OCI-LY7 (cell line): ENCODE measurements around the gene STAG1. TPM values are rescaled to one million over a fixed set of nuclear protein-coding genes. Genes with fewer than 3 reads are reported as not detected.

ENCODE experiments used
- BruUV-seq: library from RNA; stranded (reverse); fragments of 400-500 nt; replicated peaks from 2 replicates; lab custom pipeline; 2021; lab: Mats Ljungman, UMichigan
- CTCF ChIA-PET: fragments of 300-600 bp; sonication (Branson Sonifier 250); formaldehyde crosslinking; loops from one replicate; lab custom pipeline; 2022; ENCODE audit warnings: antibody characterized with exemption; ENCODE audit not compliant: unreplicated experiment; lab: Charles Lee
- POLR2A ChIA-PET: fragments of 300-600 bp; sonication (Branson Sonifier 250); formaldehyde crosslinking; loops from one replicate; lab custom pipeline; 2022; ENCODE audit warnings: antibody characterized with exemption; lab: Charles Lee
- DNase-seq: peaks from one replicate; pipeline ENCODE4 v3.0.0-alpha.2; 2015; ENCODE audit warnings: low spot score
- H2AFZ ChIP-seq: fragments of 200-600 bp; sonication (generic), shearing (Covaris generic); 2 replicates; pipeline ENCODE4 v1.6.1; 2014; ENCODE audit warnings: mild to moderate bottlenecking, antibody characterized with exemption, low read length, moderate library complexity
- H3K27ac ChIP-seq: fragments of 200-600 bp; sonication (generic); 2 replicates; pipeline ENCODE4 v1.5.1; 2014; ENCODE audit warnings: mixed run types, low read depth, mild to moderate bottlenecking, moderate library complexity, low read length, inconsistent platforms; ENCODE audit not compliant: poor library complexity, severe bottlenecking
- H3K36me3 ChIP-seq: fragments of 200-600 bp; sonication (generic); 2 replicates; pipeline ENCODE4 v1.6.1; 2014; ENCODE audit warnings: mild to moderate bottlenecking, antibody characterized with exemption, low read length, moderate library complexity, mixed read lengths; ENCODE audit not compliant: insufficient read depth
- H3K4me1 ChIP-seq: fragments of 200-600 bp; sonication (generic); 2 replicates; pipeline ENCODE4 v1.5.1; 2014; ENCODE audit warnings: mild to moderate bottlenecking, low read length; ENCODE audit not compliant: insufficient read depth, poor library complexity, severe bottlenecking
- H3K4me2 ChIP-seq: fragments of 200-600 bp; sonication (generic); 2 replicates; pipeline ENCODE4 v1.6.1; 2014; ENCODE audit warnings: mild to moderate bottlenecking, low read length
- H3K4me3 ChIP-seq: fragments of 200-600 bp; sonication (generic); 2 replicates; pipeline ENCODE4 v1.5.1; 2014; ENCODE audit warnings: mild to moderate bottlenecking, low read depth, low read length; ENCODE audit not compliant: poor library complexity, severe bottlenecking
- H3K79me2 ChIP-seq: fragments of 200-600 bp; sonication (generic); 2 replicates; pipeline ENCODE4 v1.6.1; 2016; ENCODE audit warnings: low read depth, mild to moderate bottlenecking, low read length, moderate library complexity, mixed read lengths; ENCODE audit not compliant: insufficient read depth
- H3K9me2 ChIP-seq: fragments of 200-600 bp; sonication (generic); 2 replicates; pipeline ENCODE4 v1.6.1; 2016; ENCODE audit warnings: mild to moderate bottlenecking, low read length, mixed read lengths; ENCODE audit not compliant: insufficient read depth
- H3K9me3 ChIP-seq: fragments of 200-600 bp; sonication (generic); 2 replicates; pipeline ENCODE4 v1.6.1; 2014; ENCODE audit warnings: mild to moderate bottlenecking, mixed run types, low read length, mixed read lengths
- H4K20me1 ChIP-seq: fragments of 200-600 bp; sonication (generic); 2 replicates; pipeline ENCODE4 v1.6.1; 2014; ENCODE audit warnings: mild to moderate bottlenecking, antibody characterized with exemption, low read length, moderate library complexity, mixed read lengths; ENCODE audit not compliant: insufficient read depth
- CTCF ChIP-seq: fragments of 200-600 bp; sonication (generic); conservative IDR thresholded peaks from 2 replicates; pipeline ENCODE4 v1.5.1; 2014; ENCODE audit warnings: mild to moderate bottlenecking, antibody characterized with exemption, low read length, moderate library complexity, mixed read lengths
- EZH2phosphoT487 ChIP-seq: fragments of 200-600 bp; sonication (generic); IDR thresholded peaks from 2 replicates; pipeline ENCODE4 v1.6.1; 2018; ENCODE audit warnings: low read depth, borderline replicate concordance, mild to moderate bottlenecking, mixed run types, antibody characterized with exemption, low read length, moderate library complexity, mixed read lengths
- intact Hi-C: fragments of 100-400 bp; cut with micrococcal nuclease; formaldehyde crosslinking; loops from one replicate; pipeline ENCODE4 v1.10.0; 2022; ENCODE audit not compliant: unreplicated experiment
- total RNA-seq, 2 experiments: library from RNA; depleted of rRNA in 1 of 2; stranded (reverse); fragments of >200 nt in 1 of 2; shearing (Covaris generic) in 1 of 2; gene quantifications; 2 replicates each; pipeline ENCODE4 v1.2.3, GENCODE V29; 2014 to 2022

Gene STAG1
- total RNA-seq, 2 experiments from 2014 or later: 30.7 to 46.6 TPM

GRCh38 chr3:136787349-136787748 lies 35.2 kb upstream of the STAG1 start:
- CTCF ChIA-PET: no interaction called here
- TF ChIP-seq EZH2phosphoT487 (no peak), CTCF (0 out of 2 replicates have a peak, but pooled peaks have one; percentile 18)
- peak overlapping the region; percentile 44 for H3K4me2 ChIP-seq
- peak overlapping the region; percentile 88 for H2AFZ ChIP-seq
- peaks cover 16% of the 10 kb centered on the region for H3K4me1 ChIP-seq
- intact Hi-C loops: no loop called here
- H3K4me3 ChIP-seq: no peak overlapping the region
- H3K79me2 ChIP-seq: no peaks in the 10 kb centered on the region
- no peaks in the 10 kb centered on the region for H3K36me3 ChIP-seq
- H3K9me2 ChIP-seq: no peaks in the 10 kb centered on the region
- no peaks in the 10 kb centered on the region for H3K9me3 ChIP-seq
- POLR2A ChIA-PET: interaction anchor here (0.6 to 1.0 kb wide), 4 partner anchors 28 to 585 kb away, joined by 3 read pairs; no protein-coding TSS in a partner anchor
- H4K20me1 ChIP-seq: no peaks in the 10 kb centered on the region
- no TSS peak for BruUV-seq
- no peak overlapping the region for H3K27ac ChIP-seq
- DNase-seq: peak; percentile 47

- Histone ChIP-seq H3K27ac (no peak overlapping the region), H3K36me3 (no peaks in the 10 kb centered on the region), H3K79me2 (no peaks in the 10 kb centered on the region), H3K9me2 (no peaks in the 10 kb centered on the region), H4K20me1 (no peaks in the 10 kb centered on the region), H3K4me2 (no peak overlapping the region), H3K4me1 (peaks cover 16% of the 10 kb centered on the region), H3K9me3 (no peaks in the 10 kb centered on the region), H3K4me3 (no peak overlapping the region), H2AFZ (no peak overlapping the region)
- intact Hi-C loops: no loop called here
- ChIA-PET CTCF (no interaction called here), POLR2A (no interaction called here)
- no peak for DNase-seq
- no peak for TF ChIP-seq EZH2phosphoT487
- TF ChIP-seq CTCF: no peak
- BruUV-seq: no TSS peak
These were observed 31.6 kb upstream of the STAG1 start for GRCh38 chr3:136783708-136784191.

- ChIA-PET POLR2A (interaction anchor here (0.7 to 2.6 kb wide), 2 partner anchors 13 to 179 kb away, joined by 4 to 8 read pairs; no protein-coding TSS in a partner anchor), CTCF (no interaction called here)
- BruUV-seq: no TSS peak
- Histone ChIP-seq H3K79me2 (no peaks in the 10 kb centered on the region), H3K4me1 (no peaks in the 10 kb centered on the region), H3K9me3 (no peaks in the 10 kb centered on the region), H3K4me2 (no peak overlapping the region), H3K9me2 (no peaks in the 10 kb centered on the region), H3K4me3 (no peak overlapping the region), H4K20me1 (no peaks in the 10 kb centered on the region), H3K27ac (no peak overlapping the region), H3K36me3 (no peaks in the 10 kb centered on the region), H2AFZ (no peak overlapping the region)
- no peak for DNase-seq
- intact Hi-C loops: no loop called here
- TF ChIP-seq CTCF: no peak
- no peak for TF ChIP-seq EZH2phosphoT487
These were observed 28.6 kb upstream of the STAG1 start for GRCh38 chr3:136780741-136781140.
